Astrocyte of the spinal cord (primary cell): ENCODE measurements around the gene ENPP6.

Experiments
- DNase-seq: peaks from one replicate; pipeline ENCODE4 v3.0.0; 2011; ENCODE audit warnings: low read depth, low spot score
- H3K4me3 ChIP-seq: 2 replicates; pipeline ENCODE4 v1.5.1; 2011; ENCODE audit warnings: low read depth, mild to moderate bottlenecking, low read length, moderate library complexity
- in situ Hi-C: cut with HindIII; loops from 2 replicates; pipeline ENCODE4 v1.10.0; 2017; ENCODE audit warnings: low sequenced_read_pairs
- TF ChIP-seq, protein P1 (sequence below): IDR thresholded peaks from 2 replicates; pipeline ENCODE4 v1.5.1; 2012; ENCODE audit warnings: low read depth, mild to moderate bottlenecking, low read length, inconsistent platforms

Gene ENPP6

DNA sequence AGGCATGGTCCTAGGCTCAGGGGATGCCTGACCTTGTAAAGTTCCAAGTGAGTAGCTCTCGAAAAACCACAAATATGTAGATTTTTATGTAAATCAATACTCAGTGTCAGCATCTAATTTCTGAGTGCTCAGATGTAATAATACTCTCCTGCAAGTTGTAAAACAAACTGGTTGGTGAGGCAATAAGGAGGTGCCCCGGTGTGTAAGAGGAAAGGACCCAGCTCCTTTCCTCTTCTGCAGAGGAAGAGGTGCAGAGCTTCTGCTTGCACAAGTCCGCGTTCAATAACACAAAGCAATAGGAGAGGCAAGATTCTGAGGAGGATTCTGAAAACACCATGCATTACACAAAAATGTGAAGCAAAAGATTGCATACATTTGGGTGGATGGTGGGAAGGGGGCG is 43.6 kb upstream of the ENPP6 start:
- in situ Hi-C loops, result no loop called here
- no peak for DNase-seq
- TF ChIP-seq, protein P1, sequence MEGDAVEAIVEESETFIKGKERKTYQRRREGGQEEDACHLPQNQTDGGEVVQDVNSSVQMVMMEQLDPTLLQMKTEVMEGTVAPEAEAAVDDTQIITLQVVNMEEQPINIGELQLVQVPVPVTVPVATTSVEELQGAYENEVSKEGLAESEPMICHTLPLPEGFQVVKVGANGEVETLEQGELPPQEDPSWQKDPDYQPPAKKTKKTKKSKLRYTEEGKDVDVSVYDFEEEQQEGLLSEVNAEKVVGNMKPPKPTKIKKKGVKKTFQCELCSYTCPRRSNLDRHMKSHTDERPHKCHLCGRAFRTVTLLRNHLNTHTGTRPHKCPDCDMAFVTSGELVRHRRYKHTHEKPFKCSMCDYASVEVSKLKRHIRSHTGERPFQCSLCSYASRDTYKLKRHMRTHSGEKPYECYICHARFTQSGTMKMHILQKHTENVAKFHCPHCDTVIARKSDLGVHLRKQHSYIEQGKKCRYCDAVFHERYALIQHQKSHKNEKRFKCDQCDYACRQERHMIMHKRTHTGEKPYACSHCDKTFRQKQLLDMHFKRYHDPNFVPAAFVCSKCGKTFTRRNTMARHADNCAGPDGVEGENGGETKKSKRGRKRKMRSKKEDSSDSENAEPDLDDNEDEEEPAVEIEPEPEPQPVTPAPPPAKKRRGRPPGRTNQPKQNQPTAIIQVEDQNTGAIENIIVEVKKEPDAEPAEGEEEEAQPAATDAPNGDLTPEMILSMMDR, result no peak
- no peak overlapping the region for H3K4me3 ChIP-seq

DNA sequence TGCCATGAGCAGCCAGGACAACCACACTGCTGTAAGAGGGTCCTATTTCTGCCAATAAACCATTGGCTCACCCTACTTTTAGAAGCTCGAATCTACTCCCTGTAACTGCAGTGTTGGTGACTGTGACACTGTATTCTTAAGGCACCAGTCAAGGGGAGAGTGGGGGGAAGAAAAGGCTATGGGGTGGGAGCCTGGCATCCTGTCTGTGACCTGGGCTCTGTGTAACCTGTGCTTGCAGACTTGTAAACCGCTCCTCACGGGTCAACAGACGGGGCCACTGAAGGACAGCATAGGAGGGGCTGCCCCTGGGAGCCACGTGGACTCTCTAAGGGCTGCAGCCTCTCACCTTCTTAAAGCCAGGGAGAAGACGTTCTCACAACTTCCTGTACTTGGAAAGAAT is 42.2 kb upstream of the ENPP6 start:
- TF ChIP-seq, protein P1, result no peak

DNA sequence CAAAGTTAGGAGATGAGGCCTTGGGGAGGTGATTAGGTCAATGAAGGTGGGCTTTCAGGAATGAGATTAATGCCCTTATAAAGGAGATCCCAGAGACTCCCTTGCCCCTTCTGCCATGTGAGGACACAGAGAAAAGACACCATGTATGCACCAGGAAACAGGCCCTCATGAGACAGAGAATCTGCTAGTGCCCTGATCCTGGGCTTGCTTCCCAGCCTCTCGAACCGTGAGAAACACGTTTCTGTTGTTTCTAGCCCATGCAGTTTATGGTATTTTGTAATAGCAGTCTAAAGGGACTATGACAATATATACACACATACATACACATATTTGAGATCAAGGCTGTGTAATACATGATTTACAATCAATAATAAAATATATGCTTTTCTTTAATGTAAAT is 41.4 kb upstream of the ENPP6 start:
- DNase-seq, result no peak
- TF ChIP-seq, protein P1, result no peak
- H3K4me3 ChIP-seq, result no peak overlapping the region
- in situ Hi-C loops, result no loop called here

More for the DNA sequence above, 42.2 kb upstream of the ENPP6 start:
- in situ Hi-C loops, result no loop called here
- DNase-seq, result no peak
- no peak overlapping the region for H3K4me3 ChIP-seq

DNA sequence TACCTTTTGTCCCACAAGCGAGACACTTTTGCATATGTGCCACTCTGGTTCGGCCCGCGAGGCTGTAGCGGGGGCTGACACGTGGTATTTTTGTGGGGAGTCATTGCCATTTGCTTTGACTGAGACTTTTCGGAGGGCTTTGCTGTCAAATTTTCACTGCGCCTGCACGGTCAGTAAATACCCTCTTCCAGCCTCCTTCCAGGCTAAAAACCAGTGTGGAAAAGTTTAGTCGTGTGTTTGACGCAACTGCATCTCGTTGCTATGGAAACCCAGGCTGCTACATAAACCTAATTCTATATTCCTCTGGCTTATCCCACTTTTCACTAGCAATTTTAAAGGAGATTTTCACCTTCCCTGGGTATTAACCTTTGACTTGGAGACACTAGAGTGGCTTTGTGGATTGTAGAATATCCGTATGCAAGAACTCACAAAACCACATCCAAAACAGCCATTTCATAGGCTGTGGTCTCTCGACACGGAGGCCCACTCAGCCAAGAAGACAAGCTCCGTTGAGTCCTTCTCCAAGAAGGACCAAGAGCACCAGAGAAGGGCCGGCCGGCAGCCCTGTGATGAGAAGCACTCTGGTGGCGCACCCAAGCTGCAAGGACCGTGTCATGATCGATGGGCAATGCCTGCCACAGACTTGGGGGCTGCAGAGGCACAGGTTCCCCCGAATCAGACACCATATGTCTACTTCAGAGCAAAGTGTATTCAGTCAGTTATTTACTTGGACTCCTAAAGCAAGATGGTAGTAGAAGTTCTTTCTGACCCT is 38.4 kb upstream of the ENPP6 start:
- TF ChIP-seq, protein P1, result no peak
- in situ Hi-C loops, result no loop called here

DNA sequence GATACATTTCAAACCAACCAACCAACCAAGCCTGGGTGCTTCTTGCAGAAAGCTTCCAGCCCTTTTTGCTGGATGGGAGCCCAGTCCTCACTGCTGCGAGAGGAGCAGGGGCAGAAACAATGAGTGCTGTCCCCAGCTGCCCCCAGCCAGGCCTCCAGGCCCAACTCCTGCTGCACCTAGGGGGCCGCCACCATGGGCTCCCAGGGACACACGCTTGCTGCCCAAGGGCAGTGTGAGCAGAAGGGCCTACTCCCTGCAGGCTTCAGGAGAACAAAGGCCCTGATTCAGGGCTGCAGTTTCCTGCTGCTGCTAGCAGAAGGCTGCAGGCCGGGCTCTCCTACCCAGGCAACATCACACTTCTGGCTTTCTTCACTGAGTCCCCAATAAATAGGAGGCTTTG is 37.7 kb upstream of the ENPP6 start:
- no peak overlapping the region for H3K4me3 ChIP-seq
- in situ Hi-C loops, result no loop called here
- TF ChIP-seq, protein P1, result no peak
- DNase-seq, result no peak

More for the DNA sequence above, 38.4 kb upstream of the ENPP6 start:
- H3K4me3 ChIP-seq, result no peak overlapping the region
- DNase-seq, result no peak

DNA sequence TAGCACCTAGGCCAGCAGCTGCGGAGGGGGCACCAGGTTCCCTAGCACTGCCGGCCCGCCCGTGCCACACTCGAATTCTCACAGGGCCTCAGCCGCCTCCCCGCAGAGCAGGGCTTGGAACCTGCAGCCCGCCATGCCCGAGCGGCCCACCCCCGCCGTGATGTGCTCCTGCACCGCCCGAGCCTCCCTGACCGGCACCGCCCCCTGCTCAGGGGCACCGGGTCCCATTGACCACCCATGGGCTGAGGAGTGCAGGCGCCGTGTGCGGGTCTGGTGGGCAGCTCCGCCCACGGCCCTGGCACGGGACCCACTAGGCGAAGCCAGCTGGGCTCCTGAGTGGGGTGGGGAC is 35.4 kb upstream of the ENPP6 start:
- no peak overlapping the region for H3K4me3 ChIP-seq
- in situ Hi-C loops, result no loop called here
- TF ChIP-seq, protein P1, result no peak
- no peak for DNase-seq
